HK-2 (cell line): Measurements from ENCODE around the gene PLAAT1.

Experiments
- DNase-seq: peaks from one replicate; pipeline ENCODE4 v3.0.0-alpha.2; 2018; ENCODE audit not compliant: unreplicated experiment

Gene PLAAT1

DNA sequence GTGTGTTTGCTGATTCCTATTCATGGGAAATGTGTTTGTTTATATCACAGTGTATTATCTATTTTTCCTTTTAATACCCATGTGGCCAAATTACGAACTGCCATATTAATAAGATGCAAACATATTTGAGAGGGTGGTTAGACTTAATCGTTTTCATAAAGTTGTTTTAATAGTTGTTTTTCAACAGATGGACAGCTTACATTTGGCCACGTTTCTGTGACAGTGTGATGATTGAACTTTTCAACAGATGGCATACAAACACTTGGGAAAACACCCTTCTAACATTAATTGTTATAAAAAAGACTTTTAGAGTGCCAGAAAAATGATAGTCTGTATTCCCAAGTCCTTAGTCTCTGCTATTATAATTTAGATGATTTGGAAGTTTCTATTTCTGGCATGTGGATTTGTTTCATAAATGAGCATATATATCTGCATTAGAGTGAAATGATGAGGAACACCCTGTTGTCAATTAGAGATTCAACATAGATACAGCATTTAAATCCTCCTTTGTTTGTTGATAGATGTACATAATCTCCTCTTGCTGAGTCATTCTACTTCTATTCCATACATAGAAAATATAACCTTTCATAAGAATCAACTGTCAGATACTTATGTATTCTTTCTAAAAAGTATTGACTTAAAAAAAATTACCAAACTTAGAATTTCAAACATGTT is 13.1 kb downstream of the PLAAT1 start:
- DNase-seq = no peak

DNA sequence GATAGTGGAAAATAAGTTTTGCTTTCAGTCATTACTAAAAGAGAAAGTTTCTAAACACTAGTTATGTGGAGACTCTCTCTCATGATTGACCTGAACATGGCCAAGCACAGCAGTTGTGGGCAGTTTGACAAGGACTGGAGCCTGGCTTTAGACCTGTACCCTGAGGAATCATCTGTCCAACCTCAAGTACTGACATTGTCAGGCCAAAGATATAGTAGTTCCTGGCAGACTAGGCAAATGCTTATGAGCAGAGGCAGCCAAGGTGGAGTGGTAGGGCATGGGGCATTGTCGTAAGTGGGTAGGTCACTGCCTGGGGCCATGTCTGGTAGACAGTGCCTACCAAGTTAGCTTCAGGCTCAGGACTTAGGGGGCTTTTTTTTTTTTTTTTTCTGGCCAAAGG is 20.9 kb downstream of the PLAAT1 start:
- DNase-seq = no peak

DNA sequence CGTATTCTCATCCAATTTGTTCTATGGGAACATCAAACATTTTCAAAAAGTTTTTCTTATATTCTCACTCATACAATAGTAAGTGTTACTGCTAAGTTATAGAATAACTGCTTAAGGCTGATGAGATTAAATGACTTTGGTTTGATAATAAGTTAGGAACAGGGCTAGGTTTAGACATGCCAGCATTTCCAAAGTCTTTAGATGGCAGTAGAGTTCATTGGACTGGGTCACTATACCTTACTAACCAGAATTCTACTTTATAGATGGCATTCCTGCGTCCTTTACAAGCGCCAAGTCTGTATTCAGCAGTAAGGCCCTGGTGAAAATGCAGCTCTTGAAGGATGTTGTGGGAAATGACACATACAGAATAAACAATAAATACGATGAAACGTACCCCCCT is 21.7 kb downstream of the PLAAT1 start:
- DNase-seq = no peak

DNA sequence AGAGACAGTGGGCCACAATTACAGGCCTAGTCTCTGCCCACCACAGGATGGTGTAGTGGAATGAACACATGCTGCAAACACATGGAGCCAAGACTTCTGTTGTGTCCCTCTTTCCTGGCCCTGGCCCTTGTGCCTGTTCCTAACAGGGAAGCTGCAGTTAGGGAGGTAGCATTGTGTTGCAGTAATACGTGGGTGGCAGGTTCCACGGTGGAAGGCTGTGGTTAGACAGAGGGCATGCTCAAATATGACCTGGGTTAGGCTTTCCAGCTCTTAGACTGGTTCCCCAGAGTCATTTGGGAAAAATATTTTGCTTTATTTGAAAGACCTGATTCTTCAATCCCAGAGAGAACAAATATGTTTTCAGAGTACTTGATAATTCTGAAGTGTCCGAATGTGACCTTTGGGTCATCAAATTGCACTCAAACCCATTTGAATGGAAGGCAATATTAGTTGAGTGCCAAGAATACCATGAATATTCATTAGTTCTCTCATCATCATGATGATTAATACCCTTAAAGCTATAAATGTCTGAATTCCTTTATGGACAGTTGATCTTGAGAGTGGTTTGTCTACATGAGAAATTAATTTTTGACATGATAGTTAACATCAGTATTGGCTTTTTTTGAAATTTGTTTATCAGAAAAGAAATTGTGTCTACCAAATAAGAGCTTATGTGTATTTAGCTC is 28.5 kb downstream of the PLAAT1 start:
- DNase-seq = no peak

DNA sequence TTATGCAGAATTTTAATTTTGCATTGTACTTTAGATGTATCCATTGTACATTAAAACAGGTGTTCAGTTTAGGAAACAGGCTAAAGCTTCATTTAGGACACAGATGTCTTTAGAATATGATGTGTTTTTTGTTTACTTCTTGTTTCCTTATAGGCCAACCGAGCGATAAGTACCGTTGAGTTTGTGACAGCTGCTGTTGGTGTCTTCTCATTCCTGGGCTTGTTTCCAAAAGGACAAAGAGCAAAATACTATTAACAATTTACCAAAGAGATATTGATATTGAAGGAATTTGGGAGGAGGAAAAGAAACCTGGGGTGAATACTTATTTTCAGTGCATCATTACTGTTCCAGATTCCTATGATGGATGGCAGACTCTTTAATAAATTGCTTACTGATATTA is 29.4 kb downstream of the PLAAT1 start:
- DNase-seq = no peak

DNA sequence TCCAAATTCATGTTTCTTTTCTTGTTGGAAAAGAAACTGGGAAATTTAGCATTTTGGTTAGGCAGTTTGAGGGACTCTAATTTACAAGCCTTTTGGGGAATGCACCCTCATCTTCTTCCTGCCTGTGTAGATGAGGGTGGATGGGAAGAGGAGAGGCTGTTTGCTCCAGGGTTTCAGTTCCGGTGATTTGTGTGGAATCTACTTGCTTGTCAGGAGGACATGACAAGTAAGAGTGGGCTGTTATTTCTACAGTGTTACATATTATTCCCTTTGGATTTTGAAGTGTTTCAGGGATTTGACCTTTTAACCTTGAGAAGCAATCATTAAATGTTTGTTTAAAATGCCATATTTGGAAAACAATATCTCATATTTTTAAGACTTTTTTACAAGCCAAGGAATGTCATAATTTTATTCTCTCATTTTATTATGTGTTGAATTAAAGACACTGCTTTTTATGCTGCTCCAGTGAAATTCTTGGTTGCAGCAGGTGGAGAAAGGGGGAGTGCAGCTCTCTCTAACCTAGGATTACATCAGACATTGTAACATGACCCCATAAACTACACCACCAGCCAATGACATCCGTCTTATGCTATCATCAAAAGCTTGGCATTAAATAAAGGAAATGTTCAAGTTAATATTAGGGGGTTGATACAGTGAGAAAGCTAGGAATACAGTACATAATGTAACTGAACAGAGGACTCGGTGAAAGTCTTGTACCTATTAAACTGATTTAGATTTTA is 30.2 kb downstream of the PLAAT1 start:
- no peak for DNase-seq

DNA sequence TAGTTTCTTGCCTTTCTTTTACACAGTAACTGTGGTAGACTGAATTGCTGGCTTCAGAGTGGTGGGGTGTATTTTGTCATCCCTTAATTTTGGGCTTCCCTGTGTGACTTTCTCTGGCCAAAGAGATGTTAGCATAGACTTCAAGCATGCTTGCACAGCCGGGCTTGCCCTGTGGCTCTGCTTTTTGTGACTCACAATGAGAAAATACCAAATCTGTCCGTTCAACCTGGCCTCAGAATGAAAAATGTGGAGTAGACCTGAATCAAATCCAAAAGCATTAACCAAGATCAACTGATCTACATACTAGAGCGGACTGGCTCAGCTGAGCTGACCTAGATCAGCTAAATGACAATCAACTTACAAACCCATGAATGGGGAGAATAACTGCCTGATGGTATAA is 51.4 kb downstream of the PLAAT1 start:
- DNase-seq = no peak

DNA sequence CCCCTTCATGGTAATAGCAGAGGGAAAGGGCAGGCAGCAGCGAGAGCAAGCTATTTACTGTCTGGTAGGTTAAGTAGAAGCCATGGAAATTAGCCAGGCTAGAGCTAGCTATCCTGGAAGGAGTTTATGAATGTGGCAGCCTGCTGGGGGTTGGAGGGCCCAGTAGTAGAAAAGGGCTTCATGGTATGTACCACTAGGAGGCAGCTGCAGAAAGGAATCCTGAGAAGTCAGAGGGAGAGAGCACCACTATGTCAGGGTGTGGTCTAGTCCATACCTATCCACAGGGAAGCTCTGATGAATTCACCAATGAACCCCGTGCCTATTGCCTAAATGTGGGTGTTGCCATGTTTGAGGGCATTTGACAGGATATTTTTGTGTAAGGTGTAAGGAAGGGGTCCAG is 55.0 kb downstream of the PLAAT1 start:
- DNase-seq = no peak

DNA sequence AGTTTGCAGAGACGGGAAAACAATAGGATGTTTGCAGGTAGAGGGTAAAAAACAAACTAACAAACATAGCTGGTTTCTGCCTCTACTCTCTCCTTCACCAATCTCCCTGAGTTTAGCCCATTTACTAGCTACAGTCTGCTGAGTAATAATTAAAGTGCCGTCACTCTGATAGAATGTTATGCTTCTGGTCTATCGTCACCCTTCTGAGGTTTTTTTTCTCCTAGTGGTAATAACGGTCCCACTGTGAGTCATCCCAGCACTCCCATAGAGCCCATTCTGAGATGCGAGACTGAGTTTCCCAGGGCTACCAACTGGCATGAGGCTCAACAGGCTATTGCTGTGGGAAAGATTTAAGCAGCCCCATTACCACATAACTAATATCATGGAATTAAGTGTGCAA is 56.4 kb downstream of the PLAAT1 start:
- DNase-seq = peak; percentile 12

DNA sequence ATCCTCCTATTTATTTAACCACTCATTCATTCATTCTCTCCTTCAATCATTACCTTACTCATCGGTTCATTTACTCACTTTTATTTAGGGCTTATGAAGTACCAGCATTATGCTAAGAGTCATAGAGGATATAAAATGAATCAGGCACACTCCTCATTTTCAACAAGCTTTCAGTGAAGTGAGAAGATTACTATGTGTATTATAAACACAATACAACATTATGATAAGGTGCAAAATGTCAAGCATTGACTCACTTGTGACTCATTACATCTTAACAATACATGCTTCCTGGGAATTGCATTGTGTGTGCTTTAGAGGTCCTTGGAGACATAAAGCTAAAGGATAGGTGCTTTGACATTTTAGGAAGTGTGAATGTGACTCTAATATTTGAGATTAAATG is 60.4 kb downstream of the PLAAT1 start:
- DNase-seq = no peak

DNA sequence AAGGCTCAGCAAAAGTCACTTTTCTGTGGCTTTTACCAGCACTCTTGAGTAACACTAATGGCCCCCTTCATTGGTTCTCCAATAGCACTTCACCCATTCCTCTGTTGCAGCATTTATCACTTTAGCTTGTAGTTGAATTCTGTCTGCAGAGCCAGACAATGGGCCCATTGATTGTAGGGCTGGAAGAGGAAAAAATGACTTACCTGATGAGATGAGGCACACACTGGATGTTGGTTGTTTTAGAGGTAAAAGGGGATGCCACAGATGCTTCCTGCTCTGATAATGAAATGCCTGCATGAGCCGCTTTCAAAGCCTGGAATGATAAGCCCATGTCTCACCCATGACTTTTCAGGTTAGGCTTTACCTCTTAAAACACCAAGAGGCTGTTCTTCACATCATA is 64.3 kb downstream of the PLAAT1 start:
- DNase-seq = no peak

DNA sequence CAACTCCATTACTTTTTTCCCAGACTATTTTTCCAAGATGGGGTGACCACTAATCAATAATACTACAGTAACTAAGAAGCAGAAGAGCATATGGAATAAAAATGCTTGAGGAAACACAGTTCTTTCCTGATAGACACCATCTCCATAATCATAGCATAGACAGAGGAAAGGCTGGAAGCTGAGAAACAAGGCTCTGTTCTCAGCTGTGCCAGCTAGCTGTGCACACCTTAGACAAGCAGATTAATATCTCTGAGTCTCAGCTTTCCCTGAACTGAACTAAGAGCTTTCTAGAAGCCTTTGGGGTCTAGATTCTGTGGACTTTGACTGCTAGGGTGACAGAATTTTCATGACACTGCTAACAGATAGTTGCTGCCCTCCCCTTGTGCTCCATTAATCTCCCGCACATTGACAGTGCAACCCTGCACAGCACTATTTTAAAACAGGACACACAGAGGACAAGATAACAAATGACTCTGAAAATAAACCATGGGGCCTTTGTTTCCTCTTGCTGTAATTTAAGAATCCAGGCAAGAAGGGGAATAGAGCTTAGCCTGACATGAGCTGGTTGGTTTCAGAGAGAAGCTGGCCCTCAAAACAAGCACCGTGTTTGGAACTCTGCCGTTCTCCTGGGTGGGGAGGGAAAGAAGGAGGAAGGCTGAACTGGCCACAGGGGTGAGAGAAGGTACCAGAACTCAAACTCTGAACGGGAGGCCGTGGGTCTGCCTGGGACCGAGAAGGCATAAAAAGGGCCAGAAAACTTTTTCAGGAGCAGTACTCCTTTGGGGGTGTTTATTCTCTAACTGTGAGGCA is 70.1 kb downstream of the PLAAT1 start:
- DNase-seq = no peak

DNA sequence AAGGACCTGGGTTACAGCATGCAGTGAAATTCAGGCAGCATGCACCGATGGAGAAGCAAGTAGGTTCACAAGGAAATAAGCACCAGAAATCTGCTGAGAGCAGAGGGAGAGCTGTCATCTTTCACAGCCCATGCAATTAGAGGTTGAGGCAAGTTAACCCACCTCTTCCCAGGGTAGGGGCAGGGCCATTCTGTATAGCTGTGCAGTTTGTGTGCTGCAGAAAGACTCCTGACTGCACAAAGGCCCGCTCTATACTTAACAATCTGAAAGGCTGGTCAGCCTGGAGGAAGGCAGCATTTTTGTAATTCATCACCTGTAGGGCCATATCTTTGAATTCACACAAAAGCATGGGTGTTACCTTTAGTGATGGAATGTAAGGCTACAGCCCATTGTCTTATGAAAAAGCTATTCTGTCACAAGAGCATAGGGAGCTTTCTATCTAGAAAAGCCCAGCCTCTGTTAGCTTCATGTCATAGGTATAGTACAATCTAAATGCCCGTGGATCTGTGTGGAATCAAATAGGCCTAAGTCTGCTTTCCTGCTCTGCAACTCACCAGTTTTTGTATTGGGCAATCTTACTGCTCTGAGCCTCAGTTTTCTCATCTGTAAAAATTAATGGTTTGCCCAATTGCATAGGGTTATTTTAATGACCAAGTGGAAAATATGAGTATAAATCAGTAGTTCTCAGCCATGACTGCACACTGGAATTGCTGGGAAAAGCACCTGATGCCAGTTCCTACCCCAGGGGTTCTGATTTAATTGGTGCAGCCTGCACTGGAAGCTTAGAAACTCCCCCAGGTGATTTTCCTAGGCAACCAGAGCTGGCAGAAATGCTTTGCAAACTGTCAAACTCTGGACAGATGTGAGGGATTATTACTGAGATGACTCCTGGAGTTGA is 72.3 kb downstream of the PLAAT1 start:
- DNase-seq = no peak

DNA sequence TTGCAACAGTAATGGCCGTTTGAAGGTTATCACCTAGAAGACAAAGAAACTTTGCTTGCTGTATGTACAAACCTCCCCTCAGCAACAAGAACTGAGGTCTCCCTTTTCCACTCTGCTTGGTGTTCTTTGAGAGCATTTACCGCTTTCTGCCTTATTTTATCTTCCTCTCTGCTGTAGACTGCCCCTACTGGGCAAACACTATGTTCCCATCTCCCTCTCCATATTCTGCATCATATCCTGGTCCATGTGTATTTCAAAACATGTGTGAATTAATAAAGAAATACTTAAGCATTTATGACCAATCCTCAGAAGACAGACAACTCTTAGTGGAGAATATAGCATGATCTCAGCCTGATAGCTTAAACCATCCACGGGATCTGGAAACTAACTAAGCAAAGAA is 73.1 kb downstream of the PLAAT1 start:
- DNase-seq = no peak

DNA sequence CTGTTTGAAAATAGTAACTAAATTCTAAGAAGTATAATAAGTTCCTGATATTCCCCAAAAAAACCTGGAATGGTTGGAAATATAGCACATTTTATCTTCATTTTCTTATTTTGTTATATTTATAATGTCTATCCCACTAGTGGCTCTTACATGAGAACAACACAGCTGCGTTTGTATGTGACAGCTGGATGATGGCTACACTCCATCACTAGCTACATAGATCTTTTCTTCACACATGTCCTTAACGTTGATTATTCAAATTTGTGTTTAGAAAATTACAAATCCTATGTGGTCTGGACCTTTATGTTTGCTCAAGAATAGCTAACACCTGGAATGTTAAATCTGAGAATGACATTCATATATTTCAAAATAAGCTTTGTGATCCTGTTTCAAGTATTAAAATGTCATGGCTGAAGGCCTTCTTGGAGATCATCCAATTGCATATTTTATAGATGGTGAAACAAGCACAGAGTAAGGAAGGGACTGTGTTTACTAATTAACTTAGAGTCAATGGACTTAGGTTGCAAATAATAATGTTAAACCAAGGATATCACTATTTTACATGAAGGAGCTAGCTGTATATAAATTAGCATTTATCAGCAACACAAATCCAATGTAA is 76.8 kb downstream of the PLAAT1 start:
- no peak for DNase-seq
